ENCODE measurements around the gene THOC7. TPM values are rescaled to one million over a fixed set of nuclear protein-coding genes. Genes with fewer than 3 reads are reported as not detected.

The THOC7 gene
- total RNA-seq, 1 experiment from 2014 or later = 53.0 TPM

DNA sequence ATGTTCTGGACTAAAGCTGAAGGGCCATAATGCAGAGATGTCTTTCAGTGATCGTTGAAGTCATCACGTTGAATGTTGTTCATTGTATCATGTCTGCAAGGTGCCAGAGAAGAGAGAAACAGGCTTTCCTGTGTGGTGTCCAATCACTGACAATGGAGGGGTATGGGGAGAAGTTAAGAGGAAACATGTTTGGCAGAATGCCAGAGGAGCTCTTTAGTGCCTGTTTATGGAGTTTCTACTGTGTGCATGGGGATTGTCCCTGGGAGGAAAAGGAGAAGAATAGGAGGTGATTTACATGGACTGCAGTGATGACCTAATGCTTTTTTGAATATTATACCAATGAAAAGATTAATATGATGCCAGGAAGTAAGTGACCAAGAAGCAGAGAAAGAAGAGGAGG is 36.9 kb upstream of the THOC7 start:
- ChIA-PET CTCF (no interaction called here), POLR2A (no interaction called here)
- DNase-seq (ENCODE audit: low spot score) (no peak), ATAC-seq (no peak)
- H3K4me3 Mint-ChIP-seq = no peak overlapping the region
- peaks cover 8% of the 10 kb centered on the region for H3K4me1 Mint-ChIP-seq
- TF ChIP-seq, protein P1, sequence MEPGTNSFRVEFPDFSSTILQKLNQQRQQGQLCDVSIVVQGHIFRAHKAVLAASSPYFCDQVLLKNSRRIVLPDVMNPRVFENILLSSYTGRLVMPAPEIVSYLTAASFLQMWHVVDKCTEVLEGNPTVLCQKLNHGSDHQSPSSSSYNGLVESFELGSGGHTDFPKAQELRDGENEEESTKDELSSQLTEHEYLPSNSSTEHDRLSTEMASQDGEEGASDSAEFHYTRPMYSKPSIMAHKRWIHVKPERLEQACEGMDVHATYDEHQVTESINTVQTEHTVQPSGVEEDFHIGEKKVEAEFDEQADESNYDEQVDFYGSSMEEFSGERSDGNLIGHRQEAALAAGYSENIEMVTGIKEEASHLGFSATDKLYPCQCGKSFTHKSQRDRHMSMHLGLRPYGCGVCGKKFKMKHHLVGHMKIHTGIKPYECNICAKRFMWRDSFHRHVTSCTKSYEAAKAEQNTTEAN (CRISPR knock-in tag; IDR thresholded peaks at IDR 0.05) = no peak
- TF ChIP-seq ARID4B (CRISPR knock-in tag; IDR thresholded peaks at IDR 0.05; ENCODE audit: borderline replicate concordance) (no peak), RELA (CRISPR knock-in tag; IDR thresholded peaks at IDR 0.05; ENCODE audit: borderline replicate concordance) (no peak), ZNF671 (CRISPR knock-in tag; IDR thresholded peaks at IDR 0.05) (no peak), OVOL2 (CRISPR knock-in tag; IDR thresholded peaks at IDR 0.05; ENCODE audit: borderline replicate concordance) (no peak), TEAD4 (CRISPR knock-in tag; IDR thresholded peaks at IDR 0.05) (no peak), PRRX2 (CRISPR knock-in tag; IDR thresholded peaks at IDR 0.05) (no peak), JUN (CRISPR knock-in tag; IDR thresholded peaks at IDR 0.05) (no peak), MAX (CRISPR knock-in tag; IDR thresholded peaks at IDR 0.05) (no peak)
- TF ChIP-seq, protein P2, sequence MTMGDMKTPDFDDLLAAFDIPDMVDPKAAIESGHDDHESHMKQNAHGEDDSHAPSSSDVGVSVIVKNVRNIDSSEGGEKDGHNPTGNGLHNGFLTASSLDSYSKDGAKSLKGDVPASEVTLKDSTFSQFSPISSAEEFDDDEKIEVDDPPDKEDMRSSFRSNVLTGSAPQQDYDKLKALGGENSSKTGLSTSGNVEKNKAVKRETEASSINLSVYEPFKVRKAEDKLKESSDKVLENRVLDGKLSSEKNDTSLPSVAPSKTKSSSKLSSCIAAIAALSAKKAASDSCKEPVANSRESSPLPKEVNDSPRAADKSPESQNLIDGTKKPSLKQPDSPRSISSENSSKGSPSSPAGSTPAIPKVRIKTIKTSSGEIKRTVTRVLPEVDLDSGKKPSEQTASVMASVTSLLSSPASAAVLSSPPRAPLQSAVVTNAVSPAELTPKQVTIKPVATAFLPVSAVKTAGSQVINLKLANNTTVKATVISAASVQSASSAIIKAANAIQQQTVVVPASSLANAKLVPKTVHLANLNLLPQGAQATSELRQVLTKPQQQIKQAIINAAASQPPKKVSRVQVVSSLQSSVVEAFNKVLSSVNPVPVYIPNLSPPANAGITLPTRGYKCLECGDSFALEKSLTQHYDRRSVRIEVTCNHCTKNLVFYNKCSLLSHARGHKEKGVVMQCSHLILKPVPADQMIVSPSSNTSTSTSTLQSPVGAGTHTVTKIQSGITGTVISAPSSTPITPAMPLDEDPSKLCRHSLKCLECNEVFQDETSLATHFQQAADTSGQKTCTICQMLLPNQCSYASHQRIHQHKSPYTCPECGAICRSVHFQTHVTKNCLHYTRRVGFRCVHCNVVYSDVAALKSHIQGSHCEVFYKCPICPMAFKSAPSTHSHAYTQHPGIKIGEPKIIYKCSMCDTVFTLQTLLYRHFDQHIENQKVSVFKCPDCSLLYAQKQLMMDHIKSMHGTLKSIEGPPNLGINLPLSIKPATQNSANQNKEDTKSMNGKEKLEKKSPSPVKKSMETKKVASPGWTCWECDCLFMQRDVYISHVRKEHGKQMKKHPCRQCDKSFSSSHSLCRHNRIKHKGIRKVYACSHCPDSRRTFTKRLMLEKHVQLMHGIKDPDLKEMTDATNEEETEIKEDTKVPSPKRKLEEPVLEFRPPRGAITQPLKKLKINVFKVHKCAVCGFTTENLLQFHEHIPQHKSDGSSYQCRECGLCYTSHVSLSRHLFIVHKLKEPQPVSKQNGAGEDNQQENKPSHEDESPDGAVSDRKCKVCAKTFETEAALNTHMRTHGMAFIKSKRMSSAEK (CRISPR knock-in tag; IDR thresholded peaks at IDR 0.05; ENCODE audit: borderline replicate concordance) = no peak
- TF ChIP-seq, protein P3, sequence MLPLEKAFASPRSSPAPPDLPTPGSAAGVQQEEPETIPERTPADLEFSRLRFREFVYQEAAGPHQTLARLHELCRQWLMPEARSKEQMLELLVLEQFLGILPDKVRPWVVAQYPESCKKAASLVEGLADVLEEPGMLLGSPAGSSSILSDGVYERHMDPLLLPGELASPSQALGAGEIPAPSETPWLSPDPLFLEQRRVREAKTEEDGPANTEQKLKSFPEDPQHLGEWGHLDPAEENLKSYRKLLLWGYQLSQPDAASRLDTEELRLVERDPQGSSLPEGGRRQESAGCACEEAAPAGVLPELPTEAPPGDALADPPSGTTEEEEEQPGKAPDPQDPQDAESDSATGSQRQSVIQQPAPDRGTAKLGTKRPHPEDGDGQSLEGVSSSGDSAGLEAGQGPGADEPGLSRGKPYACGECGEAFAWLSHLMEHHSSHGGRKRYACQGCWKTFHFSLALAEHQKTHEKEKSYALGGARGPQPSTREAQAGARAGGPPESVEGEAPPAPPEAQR (CRISPR knock-in tag; IDR thresholded peaks at IDR 0.05) = no peak
- TF ChIP-seq, protein P4, sequence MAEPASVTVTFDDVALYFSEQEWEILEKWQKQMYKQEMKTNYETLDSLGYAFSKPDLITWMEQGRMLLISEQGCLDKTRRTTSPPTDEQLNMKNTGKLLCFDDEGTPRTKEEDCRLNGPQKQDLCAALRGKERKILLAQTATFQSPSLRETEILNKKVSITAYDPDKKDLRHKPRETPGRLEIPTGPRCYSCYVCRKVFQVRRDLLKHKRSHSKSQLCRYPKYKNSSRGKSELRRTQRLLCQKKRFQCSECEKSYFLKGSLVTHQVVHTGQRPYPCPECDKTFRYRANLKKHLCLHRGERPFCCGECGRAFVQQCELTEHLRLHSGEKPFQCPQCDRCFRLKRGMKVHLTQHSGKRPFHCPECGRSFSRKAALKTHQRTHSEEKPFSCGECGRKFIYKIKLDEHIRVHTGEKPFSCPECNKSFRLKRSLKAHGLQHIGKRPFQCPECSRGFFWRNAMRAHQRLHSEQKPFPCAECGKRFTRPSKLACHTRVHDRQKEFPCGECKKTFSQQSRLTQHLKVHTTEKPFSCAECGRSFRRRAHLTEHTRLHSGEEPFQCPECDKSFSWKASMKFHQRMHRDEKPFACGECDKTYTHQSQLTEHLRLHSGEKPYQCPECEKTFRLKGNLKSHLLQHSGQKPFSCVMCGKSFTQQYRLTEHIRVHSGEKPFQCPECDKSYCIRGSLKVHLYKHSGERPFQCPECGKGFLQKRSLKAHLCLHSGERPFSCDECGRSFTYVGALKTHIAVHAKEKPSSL (CRISPR knock-in tag; conservative IDR thresholded peaks at IDR 0.05) = no peak
- no peaks in the 10 kb centered on the region for H3K27me3 Mint-ChIP-seq (ENCODE audit: low read depth)
- no peak overlapping the region for H3K27ac Mint-ChIP-seq
- H3K36me3 Mint-ChIP-seq = peaks cover 9% of the 10 kb centered on the region
- H3K9me3 Mint-ChIP-seq = peaks cover 4% of the 10 kb centered on the region; the same call in 1 of the 2 replicates
